NCI-H524 (cell line): ENCODE data around the gene LTK.

Source experiments
- DNase-seq, 2 experiments: peaks; one replicate each; lab custom pipeline; 2025; lab: John Stamatoyannopoulos, UW

LTK gene

GRCh38 chr15:41530363-41530956, 16.8 kb upstream of the LTK start:
- no peak for DNase-seq

GRCh38 chr15:41523097-41523496, 9.5 kb upstream of the LTK start:
- no peak for DNase-seq

GRCh38 chr15:41521614-41522013, 8.0 kb upstream of the LTK start:
- DNase-seq, result no peak

GRCh38 chr15:41520636-41521035, 7.0 kb upstream of the LTK start:
- no peak for DNase-seq

GRCh38 chr15:41517895-41518449, 4.3 kb upstream of the LTK start:
- no peak for DNase-seq

GRCh38 chr15:41512940-41513505, 604 bp downstream of the LTK start:
- DNase-seq, result peak in 1 of 2 experiments; percentile 39

GRCh38 chr15:41512512-41512939, 1.1 kb downstream of the LTK start:
- no peak for DNase-seq

GRCh38 chr15:41511899-41512369, 1.7 kb downstream of the LTK start:
- peak; percentile 24 to 36 for DNase-seq

- DNase-seq, result no peak
Measured at GRCh38 chr15:41511331-41511898, 2.2 kb downstream of the LTK start.

GRCh38 chr15:41510728-41511127, 2.9 kb downstream of the LTK start:
- no peak for DNase-seq

- DNase-seq, result no peak
Measured at GRCh38 chr15:41507820-41508290, 5.8 kb downstream of the LTK start.

GRCh38 chr15:41506796-41507341, 6.8 kb downstream of the LTK start:
- no peak for DNase-seq

- no peak for DNase-seq
Measured at GRCh38 chr15:41505776-41506175, 7.9 kb downstream of the LTK start.

- DNase-seq, result no peak
Measured at GRCh38 chr15:41504751-41505492, 8.7 kb downstream of the LTK start.

GRCh38 chr15:41503669-41504010, 10.0 kb downstream of the LTK start:
- DNase-seq, result no peak

GRCh38 chr15:41502795-41503668, 10.6 kb downstream of the LTK start:
- no peak for DNase-seq

GRCh38 chr15:41501931-41502794, 11.5 kb downstream of the LTK start:
- DNase-seq, result no peak

- DNase-seq, result peak; percentile 16 to 61
Measured at GRCh38 chr15:41501191-41501917, 12.3 kb downstream of the LTK start.

GRCh38 chr15:41499109-41499851, 14.3 kb downstream of the LTK start:
- DNase-seq, result no peak
